CD4-positive, alpha-beta T cell (primary cell): ENCODE measurements around the gene SPATA45. TPM values are rescaled to one million over a fixed set of nuclear protein-coding genes. Genes with fewer than 3 reads are reported as not detected.

Experiments used
- ATAC-seq: fragments of 200-7000 bp; cut with Tn5 transposase; one replicate; pipeline ENCODE4 v1.10.0; 2022; ENCODE audit warnings: mild to moderate bottlenecking; ENCODE audit not compliant: poor library complexity
- CTCF ChIA-PET: fragments of 350-600 bp; sonication (Branson Sonifier 250); formaldehyde crosslinking; loops from one replicate; lab custom pipeline; 2021; ENCODE audit warnings: antibody characterized with exemption, inconsistent platforms; lab: Charles Lee
- POLR2A ChIA-PET: fragments of 350-600 bp; sonication (Branson Sonifier 250); formaldehyde crosslinking; loops from one replicate; lab custom pipeline; 2021; ENCODE audit warnings: antibody characterized with exemption, inconsistent platforms; lab: Charles Lee
- DNase-seq, 14 experiments: peaks; one replicate each; pipeline ENCODE4 v3.0.0-alpha.2; 2013 to 2020; ENCODE audit warnings: mixed read lengths in 2 of 14
- H3K27ac ChIP-seq, 2 donors: one replicate each; pipeline versions ENCODE4 v1.5.1 to v1.7.0; 2013; ENCODE audit warnings: low read length in 2 of 2, low read depth in 1 of 2, mild to moderate bottlenecking in 1 of 2
- H3K27me3 ChIP-seq, 2 experiments: 1 replicate in 1 of 2; 2 replicates in 1 of 2; pipeline versions ENCODE4 v1.6.1 to v1.7.0; 2013; ENCODE audit warnings: low read length in 2 of 2, control low read depth in 1 of 2, mild to moderate bottlenecking in 1 of 2, moderate library complexity in 1 of 2; ENCODE audit not compliant: insufficient read depth in 2 of 2, control insufficient read depth in 1 of 2
- H3K36me3 ChIP-seq: one replicate; pipeline ENCODE4 v1.6.1; 2013; ENCODE audit warnings: low read length, control low read depth; ENCODE audit not compliant: insufficient read depth
- H3K4me1 ChIP-seq: one replicate; pipeline ENCODE4 v1.6.1; 2013; ENCODE audit warnings: low read length, control low read depth; ENCODE audit not compliant: insufficient read depth
- H3K4me3 ChIP-seq: one replicate; pipeline ENCODE4 v1.5.1; 2013; ENCODE audit warnings: mild to moderate bottlenecking, low read length, moderate library complexity
- H3K9me3 ChIP-seq, 2 experiments: 1 replicate in 1 of 2; 2 replicates in 1 of 2; pipeline versions ENCODE4 v1.6.1 to v1.7.0; 2013; ENCODE audit warnings: low read length in 2 of 2, mild to moderate bottlenecking in 2 of 2, control low read depth in 1 of 2, moderate library complexity in 1 of 2; ENCODE audit not compliant: control insufficient read depth in 1 of 2, insufficient read depth in 1 of 2
- H3K27ac Mint-ChIP-seq: one replicate; pipeline ENCODE4 v1.8.0; 2020; ENCODE audit warnings: mixed read lengths
- H3K27me3 Mint-ChIP-seq: one replicate; pipeline ENCODE4 v1.8.0; 2021; ENCODE audit warnings: mixed read lengths
- H3K36me3 Mint-ChIP-seq: one replicate; pipeline ENCODE4 v1.8.0; 2021; ENCODE audit warnings: low read depth, mixed read lengths
- H3K4me1 Mint-ChIP-seq: one replicate; pipeline ENCODE4 v1.8.0; 2021; ENCODE audit warnings: low read depth, mixed read lengths
- H3K4me3 Mint-ChIP-seq: one replicate; pipeline ENCODE4 v1.8.0; 2020; ENCODE audit warnings: mild to moderate bottlenecking, mixed read lengths
- H3K9me3 Mint-ChIP-seq: one replicate; pipeline ENCODE4 v1.8.0; 2020; ENCODE audit warnings: mixed read lengths
- CTCF ChIP-seq: fragments of 200-600 bp; IDR thresholded peaks from one replicate; pipeline ENCODE4 v1.8.0; 2022; ENCODE audit warnings: antibody characterized with exemption, mild to moderate bottlenecking
- intact Hi-C, 2 experiments: fragments of 100-400 bp; cut with DNase I in 1 of 2; cut with micrococcal nuclease in 1 of 2; formaldehyde crosslinking; loops; one replicate each; pipeline versions ENCODE4 v1.15.1 to v1.9.0; 2023 to 2025; cut with DNase I, micrococcal nuclease
- total RNA-seq, 174 experiments: library from RNA in 2 of 174; stranded (reverse) in 2 of 174; gene quantifications; one replicate each; pipeline ENCODE4 v1.2.3 and lab custom pipeline; 2021 to 2026

The SPATA45 gene
- total RNA-seq, 2 experiments from 2014 or later: not detected

GRCh38 chr1:212827831-212828278 lies 19.6 kb downstream of the SPATA45 start:
- H3K27me3 Mint-ChIP-seq: no peaks in the 10 kb centered on the region
- no peaks in the 10 kb centered on the region for H3K4me1 ChIP-seq
- no peak for DNase-seq
- no peaks in the 10 kb centered on the region for H3K27me3 ChIP-seq
- H3K9me3 Mint-ChIP-seq: peaks cover 13% of the 10 kb centered on the region
- no peak for ATAC-seq
- no peaks in the 10 kb centered on the region for H3K36me3 ChIP-seq
- no peak for TF ChIP-seq CTCF
- H3K4me1 Mint-ChIP-seq: no peaks in the 10 kb centered on the region
- no peak overlapping the region for H3K27ac Mint-ChIP-seq
- peaks cover 15 to 27% of the 10 kb centered on the region in 2 experiments for H3K9me3 ChIP-seq
- intact Hi-C loops: no loop called here
- peaks cover 3% of the 10 kb centered on the region for H3K36me3 Mint-ChIP-seq
- no peak overlapping the region for H3K27ac ChIP-seq
- ChIA-PET POLR2A (no interaction called here), CTCF (no interaction called here)
- no peak overlapping the region for H3K4me3 Mint-ChIP-seq
- no peak overlapping the region for H3K4me3 ChIP-seq

- Histone ChIP-seq H3K4me3 (no peak overlapping the region), H3K36me3 (no peaks in the 10 kb centered on the region), H3K27ac (no peak overlapping the region), H3K9me3 (peaks cover 15 to 27% of the 10 kb centered on the region in 2 experiments), H3K27me3 (no peaks in the 10 kb centered on the region), H3K4me1 (no peaks in the 10 kb centered on the region)
- no peak overlapping the region for H3K27ac Mint-ChIP-seq
- H3K36me3 Mint-ChIP-seq: peaks cover 3% of the 10 kb centered on the region
- no peak overlapping the region for H3K4me3 Mint-ChIP-seq
- H3K4me1 Mint-ChIP-seq: no peaks in the 10 kb centered on the region
- H3K27me3 Mint-ChIP-seq: no peaks in the 10 kb centered on the region
- H3K9me3 Mint-ChIP-seq: peaks cover 13% of the 10 kb centered on the region
- TF ChIP-seq CTCF: no peak
- intact Hi-C loops: no loop called here
- POLR2A ChIA-PET: no interaction called here
- ATAC-seq: no peak
- no peak for DNase-seq
- CTCF ChIA-PET: no interaction called here
Observed at GRCh38 chr1:212827171-212827776, 20.2 kb downstream of the SPATA45 start.

- H3K27me3 Mint-ChIP-seq: no peaks in the 10 kb centered on the region
- H3K27ac Mint-ChIP-seq: no peak overlapping the region
- intact Hi-C loops: no loop called here
- no peak overlapping the region for H3K4me3 Mint-ChIP-seq
- peaks cover 3% of the 10 kb centered on the region for H3K36me3 Mint-ChIP-seq
- Histone ChIP-seq H3K27ac (no peak overlapping the region), H3K36me3 (no peaks in the 10 kb centered on the region), H3K9me3 (peaks cover 15 to 27% of the 10 kb centered on the region in 2 experiments), H3K27me3 (no peaks in the 10 kb centered on the region), H3K4me3 (no peak overlapping the region), H3K4me1 (no peaks in the 10 kb centered on the region)
- no peaks in the 10 kb centered on the region for H3K4me1 Mint-ChIP-seq
- no peak for TF ChIP-seq CTCF
- ChIA-PET POLR2A (no interaction called here), CTCF (no interaction called here)
- no peak for ATAC-seq
- no peak for DNase-seq
- H3K9me3 Mint-ChIP-seq: peaks cover 13% of the 10 kb centered on the region
Observed at GRCh38 chr1:212825798-212826452, 21.5 kb downstream of the SPATA45 start.
